GM12891 (cell line): Measurements from ENCODE around the gene ZNF764.
"Not testable (repeated sequence)": the region's sequence is repeated elsewhere in the genome, so short reads cannot be mapped to it uniquely, and the experiment has no call there.

Source experiments
- DNase-seq: peaks from one replicate; pipeline ENCODE4 v3.0.0; 2011; ENCODE audit warnings: low spot score; ENCODE audit not compliant: insufficient read length
- FAIRE-seq: peaks from 2 replicates; lab custom pipeline; 2011; peaks lifted over from hg19 to GRCh38; lab: Jason Lieb, UNC
- PAX5 ChIP-seq: IDR thresholded peaks from 2 replicates; pipeline ENCODE4 v1.6.1; 2011; ENCODE audit warnings: low read length, moderate library complexity, mild to moderate bottlenecking; ENCODE audit not compliant: insufficient read depth, severe bottlenecking
- POLR2A ChIP-seq: IDR thresholded peaks from 2 replicates; pipeline ENCODE4 v1.6.1; 2011; ENCODE audit warnings: low read depth, low read length, control low read depth
- POLR2AphosphoS5 ChIP-seq: IDR thresholded peaks from 2 replicates; pipeline ENCODE4 v1.6.1; 2011; ENCODE audit warnings: low read depth, low read length, control low read depth
- POU2F2 ChIP-seq: IDR thresholded peaks from 2 replicates; pipeline ENCODE4 v1.6.1; 2011; ENCODE audit warnings: low read depth, mild to moderate bottlenecking, control low read depth, low read length, moderate library complexity
- SPI1 ChIP-seq: IDR thresholded peaks from 2 replicates; pipeline ENCODE4 v1.6.1; 2011; ENCODE audit warnings: low read depth, low read length, control low read depth
- TAF1 ChIP-seq: IDR thresholded peaks from 2 replicates; pipeline ENCODE4 v1.6.1; 2011; ENCODE audit warnings: low read depth, low read length, control low read depth

The ZNF764 gene

DNA sequence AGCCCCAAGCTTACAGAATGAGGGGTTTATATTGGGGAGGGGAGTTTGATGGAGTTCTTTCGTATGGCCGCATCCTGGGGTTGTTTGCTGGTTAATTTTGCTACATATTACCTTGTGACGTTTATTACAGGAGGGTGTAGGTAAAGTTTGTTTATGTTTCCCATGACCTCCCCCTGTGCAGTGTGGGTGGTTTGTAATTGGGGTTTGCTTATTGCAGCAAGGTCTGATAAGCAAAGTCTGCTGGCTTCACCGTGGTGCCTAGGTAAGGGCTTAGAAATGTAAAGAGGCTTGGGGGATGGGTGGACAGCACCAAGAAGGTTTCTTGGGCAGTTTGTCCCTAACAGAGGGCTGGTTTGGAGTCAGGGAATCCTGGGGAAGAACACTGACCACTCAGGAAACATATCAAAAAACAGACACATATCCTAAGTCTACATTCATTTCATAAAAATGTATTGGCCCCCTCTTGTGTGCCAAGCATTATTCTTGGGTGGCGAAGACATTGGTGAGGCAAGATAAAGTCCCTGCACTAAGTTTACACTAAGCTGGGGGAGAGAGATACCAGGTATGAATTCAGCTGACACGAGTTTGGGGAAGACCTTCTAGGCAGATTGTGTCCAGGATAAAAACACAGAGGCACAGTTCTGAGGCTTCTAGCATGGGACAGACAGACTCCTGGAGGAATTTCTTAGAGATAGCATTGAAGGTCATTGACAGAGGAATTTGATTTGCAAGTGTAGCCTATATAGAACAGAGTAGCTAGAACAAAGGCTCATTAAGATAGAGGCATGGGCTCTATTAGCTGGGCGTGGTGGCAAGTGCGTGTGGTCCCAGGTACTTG is 9.5 kb downstream of the ZNF764 start:
- DNase-seq (no peak), FAIRE-seq (no peak)
- TF ChIP-seq SPI1, result no peak
- no peak for TF ChIP-seq POU2F2

DNA sequence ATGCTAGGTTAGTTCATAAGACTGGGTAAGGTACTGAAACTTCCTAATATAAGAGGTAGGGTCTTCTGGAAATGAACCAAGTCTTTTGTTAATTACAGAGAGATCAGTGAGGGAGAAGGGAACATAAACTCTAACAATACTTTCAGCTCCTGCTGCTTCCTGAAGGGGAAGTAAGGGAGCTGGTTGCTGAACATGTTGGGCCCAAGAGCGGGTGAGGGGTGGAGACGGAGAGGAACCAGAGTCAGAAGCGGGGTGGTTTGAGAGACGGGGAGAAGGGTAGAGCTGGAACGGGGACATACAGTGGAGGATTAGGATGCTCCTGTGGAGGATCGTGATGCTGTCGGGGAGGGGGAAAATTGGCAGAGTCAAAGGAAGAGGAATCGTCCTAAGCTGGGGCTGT is 12.1 kb downstream of the ZNF764 start:
- no peak for FAIRE-seq
- no peak for TF ChIP-seq POLR2A
- no peak for TF ChIP-seq TAF1
- no peak for TF ChIP-seq POU2F2
- no peak for TF ChIP-seq POLR2AphosphoS5
- no peak for TF ChIP-seq SPI1
- TF ChIP-seq PAX5, result no peak
- DNase-seq, result no peak

DNA sequence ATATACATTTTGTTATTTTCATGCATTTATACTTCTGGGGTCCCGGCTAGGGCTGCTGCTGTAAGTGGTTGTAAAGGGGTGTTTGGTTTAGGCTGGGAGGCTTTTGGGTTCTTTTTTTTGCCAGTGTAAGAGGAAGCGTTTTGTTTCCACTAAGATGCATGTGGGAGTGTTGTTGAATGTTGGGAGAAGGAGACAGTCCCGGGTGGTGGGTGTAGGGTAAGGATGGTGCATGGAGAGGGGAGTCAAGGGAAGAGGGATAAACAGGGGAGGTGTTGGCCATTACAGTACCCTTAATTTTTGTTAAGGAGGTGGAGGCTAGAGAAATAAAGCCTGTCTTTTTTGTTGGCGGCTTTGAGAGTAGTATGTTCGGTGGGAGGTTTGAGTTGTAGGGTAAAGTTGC is 15.1 kb downstream of the ZNF764 start:
- no peak for TF ChIP-seq TAF1
- TF ChIP-seq POLR2A, result no peak
- no peak for TF ChIP-seq SPI1
- no peak for TF ChIP-seq POU2F2
- no peak for TF ChIP-seq POLR2AphosphoS5
- TF ChIP-seq PAX5, result no peak
- FAIRE-seq (no peak), DNase-seq (no peak)

DNA sequence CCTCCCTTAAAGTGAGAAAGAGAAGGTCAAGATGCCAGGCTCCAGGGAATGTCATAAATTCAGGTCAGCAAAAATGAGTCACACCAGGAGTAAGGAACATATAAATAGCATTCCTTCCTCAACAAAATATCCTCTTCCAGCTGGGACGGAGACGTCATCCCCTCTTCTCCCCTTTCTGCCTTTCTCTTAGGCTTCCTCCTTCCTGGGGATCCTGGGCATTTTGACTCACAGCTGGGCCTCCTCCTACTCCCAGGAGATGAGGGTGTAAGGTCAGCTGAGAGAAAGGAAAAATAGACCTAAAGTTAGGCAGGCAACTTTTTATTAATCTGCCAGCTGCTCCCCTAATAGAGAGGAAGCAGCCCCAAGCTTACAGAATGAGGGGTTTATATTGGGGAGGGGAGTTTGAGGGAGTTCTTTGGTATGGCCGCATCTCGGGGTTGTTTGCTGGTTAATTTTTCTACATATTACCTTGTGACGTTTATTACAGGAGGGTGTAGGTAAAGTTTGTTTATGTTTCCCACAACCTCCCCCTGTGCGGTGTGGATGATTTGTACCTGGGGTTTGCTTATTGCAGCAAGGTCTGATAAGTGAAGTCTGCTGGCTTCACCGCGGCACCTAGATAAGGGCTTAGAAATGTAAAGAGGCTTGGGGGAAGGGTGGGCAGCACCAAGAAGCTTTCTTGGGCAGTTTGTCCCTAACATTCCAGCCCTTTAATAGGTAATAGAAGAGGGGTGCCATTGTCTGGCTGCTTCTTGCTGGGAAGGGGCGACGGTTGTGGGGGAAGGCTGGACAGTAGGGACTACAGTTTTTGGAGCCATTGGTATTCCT is 16.5 kb downstream of the ZNF764 start:
- FAIRE-seq (no peak), DNase-seq (no peak)
- no peak for TF ChIP-seq SPI1
- TF ChIP-seq POLR2AphosphoS5, result no peak
- no peak for TF ChIP-seq POU2F2

DNA sequence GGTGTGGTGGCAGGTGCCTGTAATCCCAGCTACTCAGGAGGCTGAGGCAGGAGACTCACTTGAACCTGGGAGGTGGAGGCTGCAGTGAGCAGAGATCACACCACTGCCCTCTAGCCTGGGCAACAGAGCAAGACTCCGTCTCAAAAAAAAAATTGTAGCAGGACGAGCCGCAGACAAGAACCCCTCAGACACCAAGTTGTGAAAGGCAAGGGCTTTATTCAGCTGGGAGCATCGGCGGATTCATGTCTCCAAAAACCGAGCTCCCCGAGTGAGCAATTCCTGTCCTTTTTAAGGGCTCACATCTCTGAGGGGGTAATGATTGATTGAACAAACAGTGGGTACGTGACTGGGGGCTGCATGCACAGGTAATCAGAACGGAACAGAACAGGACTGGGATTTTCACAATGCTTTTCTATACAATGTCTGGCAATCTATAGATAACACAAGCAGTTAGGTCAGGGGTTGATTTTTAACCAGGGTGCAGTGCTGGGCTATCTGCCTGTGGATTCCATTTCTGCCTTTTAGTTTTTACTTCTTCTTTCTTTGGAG is 17.2 kb downstream of the ZNF764 start:
- FAIRE-seq, DNase-seq: not testable (repeated sequence)

DNA sequence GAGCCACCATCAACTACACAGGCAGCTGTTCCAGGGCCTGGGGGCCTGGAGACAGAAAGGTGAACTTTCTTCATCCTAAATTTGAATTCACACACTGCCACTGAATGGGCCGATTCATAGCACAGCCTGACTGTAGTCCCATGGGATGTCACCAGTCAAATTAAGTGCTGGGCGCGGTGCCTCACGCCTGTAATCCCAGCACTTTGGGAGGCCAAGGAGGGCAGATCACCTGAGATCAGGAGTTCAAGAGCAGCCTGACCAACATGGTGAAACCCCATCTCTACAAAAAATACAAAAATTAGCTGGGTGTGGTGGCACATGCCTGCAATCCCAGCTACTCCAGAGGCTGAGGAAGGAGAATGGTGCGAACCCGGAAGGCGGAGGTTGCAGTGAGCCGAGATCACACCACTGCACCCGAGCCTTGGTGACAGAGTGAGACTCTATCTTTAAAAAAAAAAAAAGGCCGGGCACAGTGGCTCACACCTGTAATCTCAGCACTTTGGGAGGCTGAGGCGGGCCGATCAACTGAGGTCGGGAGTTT is 18.1 kb downstream of the ZNF764 start:
- DNase-seq, FAIRE-seq: not testable (repeated sequence)

DNA sequence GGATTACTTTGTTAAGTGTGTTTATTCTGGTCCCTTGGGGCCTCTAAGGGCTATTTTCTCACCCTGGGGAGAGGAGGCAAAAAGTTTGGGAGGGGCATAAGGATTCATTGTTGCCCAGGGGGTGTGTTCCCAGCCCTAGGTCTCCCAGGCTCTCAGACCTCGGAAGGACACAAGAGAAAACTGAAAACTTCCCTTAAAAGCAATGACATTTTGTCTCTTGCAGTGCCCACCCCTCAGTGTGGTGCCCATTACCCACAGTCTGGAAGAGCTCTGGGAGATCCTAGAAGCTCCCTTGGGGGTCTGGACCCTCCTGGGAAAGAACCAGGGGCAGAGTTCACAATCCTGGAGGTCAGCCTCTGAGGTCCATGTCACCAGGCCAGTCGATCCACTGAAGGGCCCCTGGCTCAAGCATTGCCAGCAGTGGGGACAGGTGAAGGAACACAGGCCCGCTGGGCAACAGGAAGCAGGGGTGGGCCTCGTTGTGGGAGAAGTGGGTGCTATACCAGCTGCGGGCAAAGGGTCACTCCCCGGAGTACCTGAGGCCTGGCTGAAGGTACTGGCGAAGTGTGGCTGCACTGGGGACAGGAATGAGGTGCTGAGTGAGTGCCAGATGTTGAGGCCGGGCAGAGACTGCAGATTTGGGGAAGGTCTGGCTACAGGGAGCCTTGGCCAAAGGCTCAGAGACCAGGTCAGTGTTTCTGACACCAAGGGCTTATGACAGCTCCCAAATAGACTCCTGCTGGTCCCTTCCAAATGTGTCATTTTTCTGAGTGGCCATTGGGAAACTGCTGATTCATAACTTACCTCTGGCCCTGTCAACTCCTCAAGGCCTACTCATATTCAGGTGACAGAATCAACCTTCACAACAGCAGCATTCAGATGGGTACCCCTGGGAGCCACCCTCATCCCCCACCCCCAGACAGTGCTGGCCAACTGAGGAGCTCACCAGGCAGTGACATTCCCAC is 18.9 kb downstream of the ZNF764 start:
- FAIRE-seq (no peak), DNase-seq (no peak)
- no peak for TF ChIP-seq POU2F2
- no peak for TF ChIP-seq PAX5
- no peak for TF ChIP-seq TAF1
- TF ChIP-seq POLR2A, result no peak
- no peak for TF ChIP-seq POLR2AphosphoS5
- TF ChIP-seq SPI1, result no peak

DNA sequence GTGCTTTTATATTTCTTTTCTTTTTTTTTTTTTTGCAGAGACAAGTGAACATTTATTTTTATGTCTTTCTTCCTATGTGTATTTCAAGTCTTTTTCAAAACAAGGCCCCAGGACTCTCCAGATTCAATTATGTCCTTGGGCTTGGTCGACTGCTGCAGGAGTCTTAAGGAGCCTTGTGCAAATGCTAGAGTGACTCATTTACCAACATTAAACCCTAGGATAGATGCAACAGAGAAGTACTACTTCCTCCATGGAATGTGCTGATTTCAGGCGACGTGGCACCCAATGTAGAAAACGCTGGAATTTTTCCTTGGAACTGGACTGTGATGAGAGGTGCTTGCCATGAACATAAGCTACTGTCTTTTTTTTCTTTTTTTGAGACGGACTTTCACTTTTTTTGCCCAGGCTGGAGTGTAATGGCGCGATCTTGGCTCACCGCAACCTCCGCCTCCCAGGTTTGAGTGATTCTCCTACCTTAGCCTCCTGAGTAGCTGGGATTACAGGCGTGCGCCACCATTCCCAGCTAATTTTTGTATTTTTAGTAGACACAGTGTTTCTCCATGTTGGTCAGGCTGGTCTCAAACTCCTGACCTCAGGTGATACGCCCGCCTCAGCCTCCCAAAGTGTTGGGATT is 21.7 kb downstream of the ZNF764 start:
- DNase-seq, FAIRE-seq: not testable (repeated sequence)

DNA sequence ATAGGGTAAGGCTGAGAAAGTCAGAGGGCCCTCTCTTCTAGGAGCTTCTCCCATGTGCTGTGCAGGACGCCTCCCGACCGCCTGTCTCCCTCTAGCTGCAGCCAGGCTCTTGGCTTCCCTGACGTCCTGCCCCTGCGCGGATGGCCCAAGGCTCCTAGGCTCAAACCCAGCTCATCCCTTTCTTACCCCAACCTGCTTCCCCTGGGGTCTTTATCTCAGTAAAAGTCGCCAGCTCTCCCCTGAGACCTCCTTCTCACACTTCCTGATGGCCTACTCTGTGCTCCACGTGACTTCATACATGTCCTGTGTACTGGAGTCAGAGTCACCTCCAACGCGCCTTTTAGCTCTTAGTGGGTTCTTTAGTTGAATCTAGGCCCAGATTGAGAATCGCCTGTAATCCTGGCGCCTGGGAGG is 22.4 kb downstream of the ZNF764 start:
- DNase-seq, result peak; percentile 71
- FAIRE-seq, result peak; percentile 43

More for the DNA sequence above, 22.4 kb downstream of the ZNF764 start:
- TF ChIP-seq PAX5 (no peak), TAF1 (peak; percentile 77), POLR2AphosphoS5 (peak; percentile 64; the same call in 1 of the 2 replicates), SPI1 (no peak), POLR2A (peak; percentile 73), POU2F2 (no peak)
